T-cell (primary cell): ENCODE measurements around the gene OR13C8. TPM values are rescaled to one million over a fixed set of nuclear protein-coding genes. Genes with fewer than 3 reads are reported as not detected.
"Not testable (repeated sequence)": the region's sequence is repeated elsewhere in the genome, so short reads cannot be mapped to it uniquely, and the experiment has no call there.

ENCODE experiments used
- ATAC-seq, 4 experiments: fragments of 200-7000 bp in 3 of 4; fragments of 150-1000 bp in 1 of 4; cut with Tn5 transposase; replicated peaks in 1 of 4; 1 replicate in 3 of 4; 2 replicates in 1 of 4; pipeline ENCODE4 v1.10.0; 2021; ENCODE audit warnings: moderate library complexity in 3 of 4, mild to moderate bottlenecking in 2 of 4, moderate number of reproducible peaks in 1 of 4
- CTCF ChIA-PET, 2 donors: fragments of 300-600 bp; sonication (Branson Sonifier 250); formaldehyde crosslinking; loops; one replicate each; lab custom pipeline; 2022; ENCODE audit warnings: antibody characterized with exemption in 2 of 2; lab: Charles Lee
- POLR2A ChIA-PET, 2 donors: fragments of 300-600 bp; sonication (Branson Sonifier 250); formaldehyde crosslinking; loops; one replicate each; lab custom pipeline; 2022; ENCODE audit warnings: antibody characterized with exemption in 2 of 2; lab: Charles Lee
- DNase-seq, 35 experiments: peaks; one replicate each; pipeline versions ENCODE4 v3.0.0 to v3.0.0-alpha.2; 2013 to 2023
- H3K27ac ChIP-seq: one replicate; pipeline ENCODE4 v1.5.1; 2013; ENCODE audit warnings: low read length
- H3K27me3 ChIP-seq, 2 experiments: replicated peaks in 1 of 2; 1 replicate in 1 of 2; 2 replicates in 1 of 2; pipeline versions ENCODE4 v1.6.1 to v1.7.0; 2013; ENCODE audit warnings: low read length in 1 of 2, mixed read lengths in 1 of 2; ENCODE audit not compliant: control insufficient read depth in 2 of 2, insufficient read depth in 2 of 2; ENCODE audit errors: extremely low read depth in 1 of 2
- H3K36me3 ChIP-seq, 2 donors: 1 replicate in 1 of 2; 2 replicates in 1 of 2; pipeline versions ENCODE4 v1.6.1 to v1.7.0; 2013; ENCODE audit warnings: low read length in 1 of 2; ENCODE audit not compliant: control insufficient read depth in 2 of 2, insufficient read depth in 1 of 2; ENCODE audit errors: extremely low read depth in 1 of 2
- H3K4me1 ChIP-seq, 2 experiments: 1 replicate in 1 of 2; 2 replicates in 1 of 2; pipeline versions ENCODE4 v1.6.1 to v1.7.0; 2013; ENCODE audit warnings: low read length in 2 of 2, mixed read lengths in 1 of 2; ENCODE audit not compliant: insufficient read depth in 2 of 2, control insufficient read depth in 1 of 2; ENCODE audit errors: extremely low read depth in 1 of 2
- H3K4me3 ChIP-seq, 2 donors: 1 replicate in 1 of 2; 2 replicates in 1 of 2; pipeline versions ENCODE4 v1.5.1 to v1.7.0; 2013; ENCODE audit warnings: mild to moderate bottlenecking in 2 of 2, low read length in 1 of 2, moderate library complexity in 1 of 2; ENCODE audit not compliant: control insufficient read depth in 1 of 2; ENCODE audit errors: extremely low read depth in 1 of 2
- H3K9me3 ChIP-seq: 2 replicates; pipeline ENCODE4 v1.7.0; 2013
- H3K27ac Mint-ChIP-seq, 2 donors: one replicate each; pipeline ENCODE4 v1.8.0; 2020 to 2021; ENCODE audit warnings: mild to moderate bottlenecking in 2 of 2, mixed read lengths in 2 of 2
- H3K27me3 Mint-ChIP-seq, 2 donors: one replicate each; pipeline ENCODE4 v1.8.0; 2021 to 2022; ENCODE audit warnings: mixed read lengths in 2 of 2
- H3K36me3 Mint-ChIP-seq: one replicate; pipeline ENCODE4 v1.8.0; 2021; ENCODE audit warnings: mixed read lengths
- H3K4me1 Mint-ChIP-seq, 3 donors: one replicate each; pipeline ENCODE4 v1.8.0; 2020 to 2022; ENCODE audit warnings: mixed read lengths in 3 of 3, mild to moderate bottlenecking in 1 of 3
- H3K4me3 Mint-ChIP-seq, 3 donors: one replicate each; pipeline ENCODE4 v1.8.0; 2020 to 2022; ENCODE audit warnings: mild to moderate bottlenecking in 3 of 3, mixed read lengths in 3 of 3, moderate library complexity in 3 of 3
- H3K9me3 Mint-ChIP-seq, 3 donors: one replicate each; pipeline ENCODE4 v1.8.0; 2020 to 2022; ENCODE audit warnings: mixed read lengths in 3 of 3
- WGBS: methylation state at CpG from one replicate; pipeline ENCODE4 v1.1.5; 2013; ENCODE audit warnings: missing lambda C conversion rate; ENCODE audit not compliant: insufficient coverage; 5-methylcytosine and 5-hydroxymethylcytosine counted together
- total RNA-seq, 35 experiments: library from RNA in 6 of 35; stranded (reverse) in 6 of 35; fragments of 120-200 nt in 1 of 35; gene quantifications; one replicate each; pipeline versions ENCODE4 v1.2.1 to v1.2.4 and lab custom pipeline; 2013 to 2026

The OR13C8 gene
- total RNA-seq, 5 donors from 2014 or later (not counting 1 experiment from before 2014, with no cell fraction given) = not detected

DNA sequence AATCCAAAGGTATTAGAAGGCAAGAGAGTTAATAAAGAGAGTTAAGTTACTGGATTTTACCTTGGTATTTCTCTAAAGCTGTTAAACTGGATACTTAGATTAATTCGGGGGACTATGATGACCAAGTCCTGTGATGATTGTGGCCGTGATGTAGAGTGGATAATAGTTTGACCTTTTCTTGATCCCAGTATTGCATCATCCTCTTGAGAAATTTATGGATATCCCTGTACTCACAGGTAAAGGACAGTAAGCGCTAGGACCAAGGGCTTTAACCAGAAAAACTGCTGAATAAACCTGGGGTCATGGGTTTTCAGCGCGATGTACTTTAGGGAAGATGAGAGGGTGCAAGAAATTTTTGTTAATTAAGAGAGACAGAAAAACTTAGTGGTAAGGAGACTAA is 8.3 kb downstream of the OR13C8 start:
- Histone ChIP-seq H3K27ac (no peak overlapping the region), H3K36me3 (no peaks in the 10 kb centered on the region), H3K4me3 (no peak overlapping the region), H3K9me3 (no peaks in the 10 kb centered on the region), H3K27me3 (no peaks in the 10 kb centered on the region), H3K4me1 (no peaks in the 10 kb centered on the region)
- Mint-ChIP-seq H3K9me3 (peaks cover 8 to 13% (median 12%) of the 10 kb centered on the region in 3 donors), H3K4me1 (no peaks in the 10 kb centered on the region), H3K27ac (no peak overlapping the region), H3K36me3 (no peaks in the 10 kb centered on the region), H3K27me3 (peaks cover 0 to 5% of the 10 kb centered on the region in 2 donors), H3K4me3 (no peak overlapping the region)
- POLR2A ChIA-PET = no interaction called here
- no peak for ATAC-seq
- CTCF ChIA-PET = no interaction called here
- WGBS = 67% methylated on average over 1 of the region's 5 CpGs
- DNase-seq = no peak

GRCh38 chr9:104580562-104580961 is 11.6 kb downstream of the OR13C8 start:
- Histone ChIP-seq H3K27ac (no peak overlapping the region), H3K27me3 (no peaks in the 10 kb centered on the region), H3K36me3 (no peaks in the 10 kb centered on the region), H3K4me1 (no peaks in the 10 kb centered on the region), H3K4me3 (no peak overlapping the region), H3K9me3 (no peaks in the 10 kb centered on the region)
- no CpG with 5 or more reads among the region's 1 CpG for WGBS
- ChIA-PET POLR2A (no interaction called here), CTCF (no interaction called here)
- Mint-ChIP-seq H3K4me1 (no peaks in the 10 kb centered on the region), H3K4me3 (no peak overlapping the region), H3K9me3 (no peaks in the 10 kb centered on the region), H3K27me3 (peaks cover 0 to 5% of the 10 kb centered on the region in 2 donors), H3K27ac (no peak overlapping the region), H3K36me3 (no peaks in the 10 kb centered on the region)
- ATAC-seq (no peak), DNase-seq (no peak)

GRCh38 chr9:104586496-104587180 is 17.7 kb downstream of the OR13C8 start:
- Mint-ChIP-seq H3K27me3 (peaks cover 0 to 3% of the 10 kb centered on the region in 2 donors), H3K27ac (no peak overlapping the region), H3K36me3 (no peaks in the 10 kb centered on the region), H3K4me3 (no peak overlapping the region), H3K9me3 (peaks cover 0 to 4% (median 0%) of the 10 kb centered on the region in 3 donors), H3K4me1 (no peaks in the 10 kb centered on the region)
- H3K4me3 ChIP-seq = no peak overlapping the region
- no peaks in the 10 kb centered on the region for H3K9me3 ChIP-seq
- no peaks in the 10 kb centered on the region for H3K27me3 ChIP-seq
- H3K4me1 ChIP-seq = no peaks in the 10 kb centered on the region
- no peak overlapping the region for H3K27ac ChIP-seq
- ATAC-seq (no peak), DNase-seq (no peak)
- no peaks in the 10 kb centered on the region for H3K36me3 ChIP-seq
- no CpG with 5 or more reads among the region's 1 CpG for whole genome bisulfite sequencing
- ChIA-PET CTCF (no interaction called here), POLR2A (no interaction called here)

DNA sequence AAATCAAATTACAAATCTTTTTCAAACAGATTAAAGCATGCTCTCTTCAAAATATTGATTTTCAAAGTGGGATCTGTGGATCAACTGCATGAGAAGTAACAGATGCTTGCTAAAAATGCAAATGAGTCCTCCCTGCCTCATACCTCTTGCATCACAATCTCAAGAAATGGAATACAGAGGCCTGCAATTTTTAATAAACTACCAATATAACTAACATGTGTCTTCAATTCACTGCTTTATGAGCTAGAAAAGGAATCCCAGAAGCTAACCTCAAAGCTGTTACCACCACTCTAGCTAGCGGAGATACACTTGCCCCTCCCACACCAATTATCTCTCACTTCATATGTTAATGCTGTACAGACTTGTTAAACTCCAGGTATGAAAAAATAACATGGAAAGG is 20.7 kb downstream of the OR13C8 start:
- DNase-seq = no peak
- no peaks in the 10 kb centered on the region for H3K27me3 ChIP-seq
- H3K27ac Mint-ChIP-seq = no peak overlapping the region
- ChIA-PET CTCF (no interaction called here), POLR2A (no interaction called here)
- no peaks in the 10 kb centered on the region for H3K36me3 Mint-ChIP-seq
- H3K27me3 Mint-ChIP-seq = peaks cover 0 to 7% of the 10 kb centered on the region in 2 donors
- H3K9me3 ChIP-seq = no peaks in the 10 kb centered on the region
- no peaks in the 10 kb centered on the region for H3K36me3 ChIP-seq
- ATAC-seq = no peak
- H3K4me1 Mint-ChIP-seq = no peaks in the 10 kb centered on the region
- no peaks in the 10 kb centered on the region for H3K4me1 ChIP-seq
- no peak overlapping the region for H3K4me3 ChIP-seq
- no peak overlapping the region for H3K4me3 Mint-ChIP-seq
- H3K9me3 Mint-ChIP-seq = peaks cover 4 to 8% (median 8%) of the 10 kb centered on the region in 3 donors
- WGBS = no CpG with 5 or more reads among the region's 1 CpG
- no peak overlapping the region for H3K27ac ChIP-seq

GRCh38 chr9:104598749-104599148 is 29.8 kb downstream of the OR13C8 start:
- DNase-seq, CTCF ChIA-PET, H3K9me3 ChIP-seq, H3K27me3 Mint-ChIP-seq, H3K4me3 Mint-ChIP-seq, H3K4me3 ChIP-seq, H3K36me3 Mint-ChIP-seq, H3K9me3 Mint-ChIP-seq, H3K4me1 Mint-ChIP-seq, H3K4me1 ChIP-seq, H3K36me3 ChIP-seq, H3K27me3 ChIP-seq, H3K27ac Mint-ChIP-seq, POLR2A ChIA-PET, H3K27ac ChIP-seq, ATAC-seq: not testable (repeated sequence)
- no CpG with 5 or more reads among the region's 3 CpGs for WGBS

GRCh38 chr9:104599313-104599712 is 30.3 kb downstream of the OR13C8 start, which contains the start of gene OR13C5:
OR13C5 (minus strand) TSS chr9:104599413; CDS start chr9:104599413, 0 bp downstream.
- H3K4me3 Mint-ChIP-seq, H3K27me3 Mint-ChIP-seq, DNase-seq, ATAC-seq, H3K9me3 ChIP-seq, H3K9me3 Mint-ChIP-seq, H3K36me3 ChIP-seq, CTCF ChIA-PET, POLR2A ChIA-PET, H3K27ac Mint-ChIP-seq, H3K27ac ChIP-seq, H3K4me3 ChIP-seq, H3K27me3 ChIP-seq, H3K36me3 Mint-ChIP-seq, H3K4me1 Mint-ChIP-seq, H3K4me1 ChIP-seq: not testable (repeated sequence)
